HCT116 (cell line): Measurements from ENCODE around the gene MICU2. TPM values are rescaled to one million over a fixed set of nuclear protein-coding genes. Genes with fewer than 3 reads are reported as not detected.

ENCODE experiments used
- ATAC-seq: fragments of 200-7000 bp; cut with Tn5 transposase; 2 replicates; pipeline ENCODE4 v1.9.1; 2020; ENCODE audit warnings: mild to moderate bottlenecking, moderate library complexity
- BruUV-seq: library from RNA; stranded (reverse); fragments of 400-500 nt; replicated peaks from 2 replicates; lab custom pipeline; 2021; lab: Mats Ljungman, UMichigan
- CTCF ChIA-PET: fragments of 300-600 bp; sonication (Branson Sonifier 250); formaldehyde crosslinking; loops from one replicate; lab custom pipeline; 2021; ENCODE audit warnings: antibody characterized with exemption; lab: Charles Lee
- POLR2A ChIA-PET: fragments of 300-600, 350-600 bp; sonication (Branson Sonifier 250); formaldehyde crosslinking; loops from one replicate; lab custom pipeline; 2021; ENCODE audit warnings: antibody characterized with exemption; lab: Charles Lee
- RAD21 ChIA-PET, 2 experiments: fragments of 300-600 bp; sonication (Branson Sonifier 250); formaldehyde crosslinking; loops; one replicate each; lab custom pipeline; 2023; ENCODE audit warnings: low total read pairs in 2 of 2; ENCODE audit not compliant: uncharacterized antibody in 2 of 2, unreplicated experiment in 2 of 2, low non-redundant PET in 1 of 2; lab: Charles Lee
- DNase-seq: peaks from one replicate; pipeline ENCODE4 v3.0.0-alpha.2; 2010; ENCODE audit warnings: low read depth, low spot score
- H2AFZ ChIP-seq: fragments of 200-600 bp; shearing (Covaris generic), sonication (generic); 2 replicates; pipeline ENCODE4 v1.6.1; 2017; ENCODE audit warnings: low read depth, mixed run types, mixed read lengths, antibody characterized with exemption, low read length; ENCODE audit not compliant: poor library complexity, severe bottlenecking
- H3K27ac ChIP-seq: 2 replicates; pipeline ENCODE4 v1.5.1; 2012; ENCODE audit warnings: low read depth, low read length
- H3K27me3 ChIP-seq: fragments of 200-600 bp; sonication (generic); 2 replicates; pipeline ENCODE4 v1.6.1; 2016; ENCODE audit warnings: mixed run types, low read length, mixed read lengths; ENCODE audit not compliant: insufficient read depth
- H3K36me3 ChIP-seq, 2 experiments: fragments of 200-500 bp in 1 of 2; fragments of 200-600 bp in 1 of 2; sonication (Bioruptor generic) in 1 of 2; sonication (generic) in 1 of 2; 2 replicates each; pipeline versions ENCODE4 v1.5.1 to v1.6.1; 2014 to 2016; ENCODE audit warnings: low read length in 2 of 2, inconsistent platforms in 1 of 2, mixed read lengths in 1 of 2, mixed run types in 1 of 2; ENCODE audit not compliant: insufficient read depth in 2 of 2, control insufficient read depth in 1 of 2
- H3K4me1 ChIP-seq, 2 experiments: fragments of 200-600 bp in 1 of 2; sonication (generic) in 1 of 2; 2 replicates each; pipeline versions ENCODE4 v1.5.1 to v1.6.1; 2012 to 2017; ENCODE audit warnings: low read length in 2 of 2, inconsistent platforms in 1 of 2, mild to moderate bottlenecking in 1 of 2, mixed read lengths in 1 of 2, mixed run types in 1 of 2, moderate library complexity in 1 of 2; ENCODE audit not compliant: insufficient read depth in 2 of 2, control insufficient read depth in 1 of 2
- H3K4me2 ChIP-seq: fragments of 200-600 bp; sonication (generic); 2 replicates; pipeline ENCODE4 v1.6.1; 2017; ENCODE audit warnings: mixed run types, low read length, mixed read lengths
- H3K4me3 ChIP-seq, 2 experiments: fragments of 200-600 bp in 1 of 2; sonication (generic) in 1 of 2; replicated peaks in 1 of 2; 2 replicates each; pipeline ENCODE4 v1.5.1; 2011 to 2016; ENCODE audit warnings: low read length in 2 of 2, control low read depth in 1 of 2, low read depth in 1 of 2, mild to moderate bottlenecking in 1 of 2, mixed read lengths in 1 of 2, mixed run types in 1 of 2
- H3K79me2 ChIP-seq: fragments of 200-600 bp; sonication (generic); 2 replicates; pipeline ENCODE4 v1.6.1; 2017; ENCODE audit warnings: mild to moderate bottlenecking, mixed run types, low read length, moderate library complexity, mixed read lengths; ENCODE audit not compliant: insufficient read depth
- H3K9ac ChIP-seq: fragments of 200-600 bp; sonication (generic); 2 replicates; pipeline ENCODE4 v1.6.1; 2016; ENCODE audit warnings: low read length, mixed read lengths
- H3K9me2 ChIP-seq: fragments of 200-600 bp; sonication (generic), shearing (Covaris generic); 2 replicates; pipeline ENCODE4 v1.6.1; 2017; ENCODE audit warnings: mixed run types, mild to moderate bottlenecking, moderate library complexity; ENCODE audit not compliant: insufficient read depth
- H3K9me3 ChIP-seq, 2 experiments: fragments of 200-500 bp in 1 of 2; fragments of 200-600 bp in 1 of 2; sonication (Bioruptor generic) in 1 of 2; sonication (generic) in 1 of 2; 2 replicates each; pipeline ENCODE4 v1.6.1; 2014 to 2017; ENCODE audit warnings: low read length in 2 of 2, mixed read lengths in 2 of 2, inconsistent platforms in 1 of 2, low read depth in 1 of 2, mild to moderate bottlenecking in 1 of 2, mixed run types in 1 of 2, moderate library complexity in 1 of 2; ENCODE audit not compliant: control insufficient read depth in 1 of 2, insufficient read depth in 1 of 2
- H4K20me1 ChIP-seq: fragments of 200-600 bp; sonication (generic), shearing (Covaris generic); 2 replicates; pipeline ENCODE4 v1.6.1; 2017; ENCODE audit warnings: mixed run types, mild to moderate bottlenecking, moderate library complexity; ENCODE audit not compliant: insufficient read depth
- CEBPB ChIP-seq: IDR thresholded peaks from 2 replicates; pipeline ENCODE4 v1.6.1; 2012; ENCODE audit warnings: low read depth
- CTCF ChIP-seq, 3 experiments: fragments of 200-600 bp in 1 of 3; sonication (generic) in 1 of 3; IDR thresholded peaks in 2 of 3; conservative IDR thresholded peaks in 1 of 3; 2 replicates each; pipeline ENCODE4 v1.5.1; 2012 to 2017; ENCODE audit warnings: low read depth in 2 of 3, low read length in 2 of 3, antibody characterized with exemption in 1 of 3, borderline replicate concordance in 1 of 3, control low read depth in 1 of 3, mild to moderate bottlenecking in 1 of 3, mixed read lengths in 1 of 3, mixed run types in 1 of 3, moderate library complexity in 1 of 3; ENCODE audit not compliant: insufficient read depth in 1 of 3
- EGR1 ChIP-seq: IDR thresholded peaks from 2 replicates; pipeline ENCODE4 v1.6.1; 2012; ENCODE audit warnings: low read depth
- ELF1 ChIP-seq: IDR thresholded peaks from 2 replicates; pipeline ENCODE4 v1.6.1; 2012; ENCODE audit warnings: low read depth, borderline replicate concordance
- EZH2phosphoT487 ChIP-seq: fragments of 200-600 bp; IDR thresholded peaks from 2 replicates; pipeline ENCODE4 v1.6.1; 2018; ENCODE audit warnings: antibody characterized with exemption, borderline replicate concordance
- JUND ChIP-seq: IDR thresholded peaks from 2 replicates; pipeline ENCODE4 v1.6.1; 2012
- MAX ChIP-seq: IDR thresholded peaks from 2 replicates; pipeline ENCODE4 v1.6.1; 2012
- POLR2A ChIP-seq: IDR thresholded peaks from 2 replicates; pipeline ENCODE4 v1.7.0; 2011; ENCODE audit warnings: borderline replicate concordance; ENCODE audit not compliant: insufficient read depth, insufficient read length; ENCODE audit errors: extremely low read depth
- RAD21 ChIP-seq: IDR thresholded peaks from 2 replicates; pipeline ENCODE4 v1.6.1; 2012; ENCODE audit warnings: low read depth, mild to moderate bottlenecking
- REST ChIP-seq: IDR thresholded peaks from 2 replicates; pipeline ENCODE4 v1.6.1; 2012; ENCODE audit warnings: low read depth
- YY1 ChIP-seq: IDR thresholded peaks from 2 replicates; pipeline ENCODE4 v1.6.1; 2011; ENCODE audit warnings: low read length, low read depth, moderate library complexity, mild to moderate bottlenecking; ENCODE audit not compliant: insufficient replicate concordance; ENCODE audit errors: extremely low read depth
- ZBTB33 ChIP-seq: IDR thresholded peaks from 2 replicates; pipeline ENCODE4 v1.6.1; 2011; ENCODE audit warnings: mild to moderate bottlenecking, low read length, moderate library complexity; ENCODE audit not compliant: insufficient replicate concordance; ENCODE audit errors: extremely low read depth
- ZNF274 ChIP-seq: fragments of 200-500 bp; sonication (Bioruptor generic); IDR thresholded peaks from 2 replicates; pipeline ENCODE4 v1.6.1; 2014; ENCODE audit warnings: mild to moderate bottlenecking, low read depth, low read length, inconsistent platforms
- intact Hi-C: fragments of 100-400 bp; cut with micrococcal nuclease; formaldehyde crosslinking; loops from 2 replicates; pipeline ENCODE4 v1.10.0; 2022
- total RNA-seq: library from RNA; stranded (reverse); gene quantifications from one replicate; pipeline ENCODE4 v1.2.1, GENCODE V29; 2021; ENCODE audit not compliant: unreplicated experiment
- TF ChIP-seq, protein P1 (sequence below): IDR thresholded peaks from 2 replicates; pipeline ENCODE4 v1.6.1; 2012

The MICU2 gene
- total RNA-seq, 1 experiment from 2014 or later, result 41.0 TPM

GRCh38 chr13:21542563-21542962 lies 61.4 kb downstream of the MICU2 start:
- H3K4me3 ChIP-seq, result no peak overlapping the region
- ChIA-PET CTCF (no interaction called here), RAD21 (no interaction called here), POLR2A (no interaction called here)
- no peaks in the 10 kb centered on the region for H3K9me3 ChIP-seq
- no TSS peak for BruUV-seq
- no peaks in the 10 kb centered on the region for H4K20me1 ChIP-seq
- H3K27me3 ChIP-seq, result no peaks in the 10 kb centered on the region
- H3K36me3 ChIP-seq, result no peaks in the 10 kb centered on the region; a peak in 2 of 4 replicates
- intact Hi-C loops, result no loop called here
- no peak overlapping the region for H2AFZ ChIP-seq
- DNase-seq (no peak), ATAC-seq (no peak)
- no peak overlapping the region for H3K27ac ChIP-seq
- peaks cover 15% of the 10 kb centered on the region for H3K79me2 ChIP-seq
- no peak overlapping the region for H3K4me2 ChIP-seq
- no peak overlapping the region for H3K9ac ChIP-seq
- TF ChIP-seq ZBTB33, result no peak
- TF ChIP-seq, protein P1, sequence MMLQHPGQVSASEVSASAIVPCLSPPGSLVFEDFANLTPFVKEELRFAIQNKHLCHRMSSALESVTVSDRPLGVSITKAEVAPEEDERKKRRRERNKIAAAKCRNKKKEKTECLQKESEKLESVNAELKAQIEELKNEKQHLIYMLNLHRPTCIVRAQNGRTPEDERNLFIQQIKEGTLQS, result no peak
- TF ChIP-seq REST, result no peak
- TF ChIP-seq POLR2A, result no peak
- no peak for TF ChIP-seq RAD21
- TF ChIP-seq YY1, result no peak
- no peak for TF ChIP-seq CTCF (IDR thresholded peaks at IDR 0.05 in 2 of 3, conservative IDR thresholded peaks at IDR 0.05 in 1 of 3; ENCODE audit: borderline replicate concordance in 1 of 3, insufficient read depth in 1 of 3, low read depth in 2 of 3, low read length in 2 of 3)
- no peak for TF ChIP-seq EZH2phosphoT487
- TF ChIP-seq CEBPB, result no peak
- no peak for TF ChIP-seq MAX
- no peak for TF ChIP-seq ELF1
- TF ChIP-seq EGR1, result no peak
- no peak for TF ChIP-seq JUND
- TF ChIP-seq ZNF274, result no peak
- H3K9me2 ChIP-seq, result no peaks in the 10 kb centered on the region
- H3K4me1 ChIP-seq, result peaks cover 12 to 20% of the 10 kb centered on the region in 2 experiments
